Peyer's patch (tissue), 4 donors: ENCODE measurements around the gene ADAM12. TPM values are rescaled to one million over a fixed set of nuclear protein-coding genes. Genes with fewer than 3 reads are reported as not detected.

Source experiments
- DNase-seq, 3 donors: peaks; one replicate each; pipeline ENCODE4 v3.0.0-alpha.2; 2017 to 2019
- H3K27ac ChIP-seq, 4 donors: fragments of 200-600 bp; sonication (generic); one replicate each; pipeline ENCODE4 v1.5.1; 2016 to 2019
- H3K27me3 ChIP-seq, 2 donors: fragments of 200-600 bp; sonication (generic); one replicate each; pipeline ENCODE4 v1.5.1; 2019
- H3K36me3 ChIP-seq, 3 donors: fragments of 200-600 bp; sonication (generic); one replicate each; pipeline ENCODE4 v1.5.1; 2016 to 2019
- H3K4me1 ChIP-seq, 4 donors: fragments of 200-600 bp; sonication (generic); one replicate each; pipeline ENCODE4 v1.5.1; 2016 to 2019
- H3K4me3 ChIP-seq, 4 donors: fragments of 200-600 bp; sonication (generic); 1 replicate in 3 of 4; 2 replicates in 1 of 4; pipeline ENCODE4 v1.5.1; 2016 to 2019; ENCODE audit warnings: mild to moderate bottlenecking in 1 of 4
- H3K9me3 ChIP-seq, 4 donors: fragments of 200-600 bp; sonication (generic); one replicate each; pipeline ENCODE4 v1.5.1; 2016 to 2019; ENCODE audit warnings: mild to moderate bottlenecking in 1 of 4
- CTCF ChIP-seq, 6 experiments: fragments of 450-650 bp in 4 of 6; fragments of 200-600 bp in 2 of 6; sonication (generic) in 1 of 6; IDR thresholded peaks; one replicate each; pipeline ENCODE4 v1.5.1; 2017 to 2019; ENCODE audit warnings: antibody characterized with exemption in 6 of 6, mild to moderate bottlenecking in 3 of 6, moderate library complexity in 1 of 6
- POLR2A ChIP-seq, 2 donors: fragments of 450-650 bp; IDR thresholded peaks; one replicate each; pipeline ENCODE4 v1.5.1; 2017; ENCODE audit warnings: antibody characterized with exemption in 2 of 2, mild to moderate bottlenecking in 2 of 2, moderate library complexity in 2 of 2
- total RNA-seq, 4 donors: library from RNA; depleted of rRNA; stranded (reverse); fragments of >200 nt; gene quantifications; one replicate each; pipeline ENCODE4 v1.1.0, GENCODE V29; 2016

The ADAM12 gene
- total RNA-seq, 4 donors from 2014 or later = 0.13 to 2.5 (median 0.66) TPM

- Histone ChIP-seq H3K27ac (no peak overlapping the region), H3K9me3 (no peaks in the 10 kb centered on the region), H3K4me3 (no peak overlapping the region), H3K4me1 (no peaks in the 10 kb centered on the region), H3K27me3 (no peaks in the 10 kb centered on the region), H3K36me3 (no peaks in the 10 kb centered on the region)
- TF ChIP-seq POLR2A (IDR thresholded peaks at IDR 0.05) = no peak
- TF ChIP-seq CTCF (IDR thresholded peaks at IDR 0.05) = no peak
- no peak for DNase-seq
Observed at GRCh38 chr10:126309228-126309883, 78.9 kb downstream of the ADAM12 start.

GRCh38 chr10:126302826-126303665 is 85.2 kb downstream of the ADAM12 start:
- Histone ChIP-seq H3K27ac (no peak overlapping the region), H3K9me3 (no peaks in the 10 kb centered on the region), H3K27me3 (no peaks in the 10 kb centered on the region), H3K4me3 (no peak overlapping the region), H3K4me1 (no peaks in the 10 kb centered on the region), H3K36me3 (no peaks in the 10 kb centered on the region)
- TF ChIP-seq CTCF (IDR thresholded peaks at IDR 0.05) = peak in 3 of 6 experiments; percentile 1 to 9 (median 8)
- TF ChIP-seq POLR2A (IDR thresholded peaks at IDR 0.05) = no peak
- no peak for DNase-seq

GRCh38 chr10:126302476-126302756 is 85.9 kb downstream of the ADAM12 start:
- H3K27me3 ChIP-seq = no peaks in the 10 kb centered on the region
- H3K27ac ChIP-seq = no peak overlapping the region
- TF ChIP-seq POLR2A (IDR thresholded peaks at IDR 0.05) = no peak
- no peak for TF ChIP-seq CTCF (IDR thresholded peaks at IDR 0.05)
- no peak for DNase-seq
- no peaks in the 10 kb centered on the region for H3K36me3 ChIP-seq
- H3K9me3 ChIP-seq = no peaks in the 10 kb centered on the region
- H3K4me1 ChIP-seq = no peaks in the 10 kb centered on the region
- no peak overlapping the region for H3K4me3 ChIP-seq

GRCh38 chr10:126301701-126302475 is 86.4 kb downstream of the ADAM12 start:
- no peak overlapping the region for H3K27ac ChIP-seq
- no peak for DNase-seq
- no peak overlapping the region for H3K4me3 ChIP-seq
- H3K36me3 ChIP-seq = no peaks in the 10 kb centered on the region
- H3K4me1 ChIP-seq = no peaks in the 10 kb centered on the region
- no peaks in the 10 kb centered on the region for H3K9me3 ChIP-seq
- no peaks in the 10 kb centered on the region for H3K27me3 ChIP-seq
- TF ChIP-seq CTCF (IDR thresholded peaks at IDR 0.05) (no peak), POLR2A (IDR thresholded peaks at IDR 0.05) (no peak)

- Histone ChIP-seq H3K4me3 (no peak overlapping the region), H3K4me1 (no peaks in the 10 kb centered on the region), H3K27ac (no peak overlapping the region), H3K27me3 (no peaks in the 10 kb centered on the region), H3K9me3 (no peaks in the 10 kb centered on the region), H3K36me3 (no peaks in the 10 kb centered on the region)
- DNase-seq = no peak
- TF ChIP-seq CTCF (IDR thresholded peaks at IDR 0.05) = no peak
- no peak for TF ChIP-seq POLR2A (IDR thresholded peaks at IDR 0.05)
Observed at GRCh38 chr10:126294451-126294850, 93.8 kb downstream of the ADAM12 start.
